Natural killer cell (primary cell): ENCODE measurements around the gene APOLD1. TPM values are rescaled to one million over a fixed set of nuclear protein-coding genes. Genes with fewer than 3 reads are reported as not detected.
"Not testable (repeated sequence)": the region's sequence is repeated elsewhere in the genome, so short reads cannot be mapped to it uniquely, and the experiment has no call there.

Experiments
- ATAC-seq, 3 donors: fragments of 150-1000 bp in 2 of 3; fragments of 200-7000 bp in 1 of 3; cut with Tn5 transposase; 1 replicate in 1 of 3; 2 replicates in 2 of 3; pipeline ENCODE4 v1.10.0; 2021; ENCODE audit warnings: mild to moderate bottlenecking in 2 of 3, moderate library complexity in 2 of 3
- DNase-seq, 2 donors: peaks; one replicate each; pipeline versions ENCODE4 v3.0.0 to v3.0.0-alpha.2; 2013 to 2021; ENCODE audit warnings: mixed read lengths in 1 of 2
- H3K27ac ChIP-seq: one replicate; pipeline ENCODE4 v1.5.1; 2013; ENCODE audit warnings: mild to moderate bottlenecking, low read length
- H3K27me3 ChIP-seq: one replicate; pipeline ENCODE4 v1.6.1; 2013; ENCODE audit warnings: low read length; ENCODE audit not compliant: control insufficient read depth, insufficient read depth
- H3K36me3 ChIP-seq: one replicate; pipeline ENCODE4 v1.6.1; 2013; ENCODE audit warnings: low read length; ENCODE audit not compliant: control insufficient read depth, insufficient read depth
- H3K4me1 ChIP-seq: one replicate; pipeline ENCODE4 v1.6.1; 2013; ENCODE audit warnings: low read length; ENCODE audit not compliant: control insufficient read depth, insufficient read depth
- H3K4me3 ChIP-seq: one replicate; pipeline ENCODE4 v1.5.1; 2013; ENCODE audit warnings: low read length
- H3K9me3 ChIP-seq: one replicate; pipeline ENCODE4 v1.6.1; 2013; ENCODE audit warnings: low read length; ENCODE audit not compliant: control insufficient read depth, insufficient read depth
- H3K27ac Mint-ChIP-seq, 2 donors: one replicate each; pipeline ENCODE4 v1.8.0; 2022; ENCODE audit warnings: mild to moderate bottlenecking in 2 of 2, mixed read lengths in 2 of 2, moderate library complexity in 1 of 2
- H3K27me3 Mint-ChIP-seq, 2 donors: one replicate each; pipeline ENCODE4 v1.8.0; 2022; ENCODE audit warnings: low read depth in 2 of 2, mixed read lengths in 2 of 2
- H3K36me3 Mint-ChIP-seq: one replicate; pipeline ENCODE4 v1.8.0; 2022; ENCODE audit warnings: mixed read lengths
- H3K4me1 Mint-ChIP-seq, 2 donors: one replicate each; pipeline ENCODE4 v1.8.0; 2022; ENCODE audit warnings: mixed read lengths in 2 of 2
- H3K4me3 Mint-ChIP-seq: one replicate; pipeline ENCODE4 v1.8.0; 2022; ENCODE audit warnings: mild to moderate bottlenecking, moderate library complexity, mixed read lengths
- H3K9me3 Mint-ChIP-seq, 2 donors: one replicate each; pipeline ENCODE4 v1.8.0; 2022; ENCODE audit warnings: mixed read lengths in 2 of 2
- CTCF ChIP-seq: fragments of 200-600 bp; IDR thresholded peaks from one replicate; pipeline ENCODE4 v1.8.0; 2022; ENCODE audit warnings: antibody characterized with exemption
- WGBS: methylation state at CpG from one replicate; pipeline ENCODE4 v1.1.7; 2013; ENCODE audit warnings: missing lambda C conversion rate; ENCODE audit not compliant: insufficient coverage; 5-methylcytosine and 5-hydroxymethylcytosine counted together
- intact Hi-C: fragments of 100-400 bp; cut with micrococcal nuclease; formaldehyde crosslinking; loops from one replicate; pipeline ENCODE4 v1.14.2; 2022
- total RNA-seq, 4 donors: library from RNA; stranded (reverse); fragments of 120-200 nt in 1 of 4; gene quantifications; one replicate each; pipeline versions ENCODE4 v1.2.3 to v1.2.4, GENCODE V29; 2013 to 2022

APOLD1 gene
- total RNA-seq, 3 donors from 2014 or later (not counting 1 experiment from before 2014, with no cell fraction given): 0.70 to 1.6 (median 1.6) TPM

- no peak overlapping the region for H3K27ac ChIP-seq
- intact Hi-C loops: no loop called here
- H3K27ac Mint-ChIP-seq: no peak overlapping the region
Measured at GRCh38 chr12:12799163-12799920, 13.9 kb downstream of the APOLD1 start.

GRCh38 chr12:12800406-12801180 is 15.1 kb downstream of the APOLD1 start:
- peaks cover 0 to 4% of the 10 kb centered on the region in 2 donors for H3K27me3 Mint-ChIP-seq
- no peak overlapping the region for H3K27ac Mint-ChIP-seq
- H3K4me1 Mint-ChIP-seq: no peaks in the 10 kb centered on the region
- Histone ChIP-seq H3K27ac (no peak overlapping the region), H3K9me3 (no peaks in the 10 kb centered on the region), H3K4me3 (no peak overlapping the region), H3K27me3 (no peaks in the 10 kb centered on the region), H3K4me1 (peaks cover 7% of the 10 kb centered on the region), H3K36me3 (no peaks in the 10 kb centered on the region)
- no peaks in the 10 kb centered on the region for H3K9me3 Mint-ChIP-seq
- WGBS: 84% methylated on average over 9 of the region's 9 CpGs
- H3K4me3 Mint-ChIP-seq: no peak overlapping the region
- DNase-seq: no peak
- intact Hi-C loops: no loop called here
- no peak for ATAC-seq
- no peaks in the 10 kb centered on the region for H3K36me3 Mint-ChIP-seq
- TF ChIP-seq CTCF: no peak

More at GRCh38 chr12:12799163-12799920, 13.9 kb downstream of the APOLD1 start:
- H3K4me3 ChIP-seq: no peak overlapping the region
- H3K4me1 ChIP-seq: peaks cover 7% of the 10 kb centered on the region
- ATAC-seq (no peak), DNase-seq (no peak)
- Mint-ChIP-seq H3K4me1 (no peaks in the 10 kb centered on the region), H3K27me3 (peaks cover 0 to 4% of the 10 kb centered on the region in 2 donors), H3K36me3 (no peaks in the 10 kb centered on the region), H3K9me3 (no peaks in the 10 kb centered on the region), H3K4me3 (no peak overlapping the region)
- H3K27me3 ChIP-seq: no peaks in the 10 kb centered on the region
- TF ChIP-seq CTCF: no peak
- H3K9me3 ChIP-seq: no peaks in the 10 kb centered on the region
- no peaks in the 10 kb centered on the region for H3K36me3 ChIP-seq
- 84% methylated on average over 7 of the region's 8 CpGs for WGBS

GRCh38 chr12:12801656-12802055 is 16.2 kb downstream of the APOLD1 start:
- H3K27me3 ChIP-seq, DNase-seq, H3K27ac Mint-ChIP-seq, H3K4me1 ChIP-seq, H3K36me3 ChIP-seq, H3K9me3 ChIP-seq, H3K4me3 Mint-ChIP-seq, H3K9me3 Mint-ChIP-seq, H3K27ac ChIP-seq, H3K4me3 ChIP-seq, ATAC-seq, H3K27me3 Mint-ChIP-seq, H3K36me3 Mint-ChIP-seq, H3K4me1 Mint-ChIP-seq, intact Hi-C loops: not testable (repeated sequence)
- WGBS: 87% methylated on average over 3 of the region's 4 CpGs

- no peak overlapping the region for H3K27ac ChIP-seq
- no peak for TF ChIP-seq CTCF
- H3K36me3 Mint-ChIP-seq: no peaks in the 10 kb centered on the region
- H3K9me3 Mint-ChIP-seq: no peaks in the 10 kb centered on the region
- H3K4me1 Mint-ChIP-seq: peaks cover 5% of the 10 kb centered on the region in 2 donors
- no peak overlapping the region for H3K27ac Mint-ChIP-seq
- H3K4me1 ChIP-seq: peaks cover 19% of the 10 kb centered on the region
- H3K36me3 ChIP-seq: no peaks in the 10 kb centered on the region
- peak in 1 of 2 donors; percentile 51 for DNase-seq
- no peaks in the 10 kb centered on the region for H3K9me3 ChIP-seq
- H3K4me3 Mint-ChIP-seq: no peak overlapping the region
- H3K27me3 ChIP-seq: no peaks in the 10 kb centered on the region
- H3K27me3 Mint-ChIP-seq: peaks cover 0 to 4% of the 10 kb centered on the region in 2 donors
- no peak overlapping the region for H3K4me3 ChIP-seq
- WGBS: 48% methylated on average over 2 of the region's 2 CpGs
- intact Hi-C loops: no loop called here
- ATAC-seq: no peak
Measured at GRCh38 chr12:12803186-12803585, 17.7 kb downstream of the APOLD1 start.
